ENCODE results near the gene PLEK. TPM values are rescaled to one million over a fixed set of nuclear protein-coding genes. Genes with fewer than 3 reads are reported as not detected.

Gene PLEK, protein sequence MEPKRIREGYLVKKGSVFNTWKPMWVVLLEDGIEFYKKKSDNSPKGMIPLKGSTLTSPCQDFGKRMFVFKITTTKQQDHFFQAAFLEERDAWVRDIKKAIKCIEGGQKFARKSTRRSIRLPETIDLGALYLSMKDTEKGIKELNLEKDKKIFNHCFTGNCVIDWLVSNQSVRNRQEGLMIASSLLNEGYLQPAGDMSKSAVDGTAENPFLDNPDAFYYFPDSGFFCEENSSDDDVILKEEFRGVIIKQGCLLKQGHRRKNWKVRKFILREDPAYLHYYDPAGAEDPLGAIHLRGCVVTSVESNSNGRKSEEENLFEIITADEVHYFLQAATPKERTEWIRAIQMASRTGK
- total RNA-seq, result 0.10 TPM in 1 of 2 replicates, not detected in the other
- long read RNA-seq, result 0 reads

DNA sequence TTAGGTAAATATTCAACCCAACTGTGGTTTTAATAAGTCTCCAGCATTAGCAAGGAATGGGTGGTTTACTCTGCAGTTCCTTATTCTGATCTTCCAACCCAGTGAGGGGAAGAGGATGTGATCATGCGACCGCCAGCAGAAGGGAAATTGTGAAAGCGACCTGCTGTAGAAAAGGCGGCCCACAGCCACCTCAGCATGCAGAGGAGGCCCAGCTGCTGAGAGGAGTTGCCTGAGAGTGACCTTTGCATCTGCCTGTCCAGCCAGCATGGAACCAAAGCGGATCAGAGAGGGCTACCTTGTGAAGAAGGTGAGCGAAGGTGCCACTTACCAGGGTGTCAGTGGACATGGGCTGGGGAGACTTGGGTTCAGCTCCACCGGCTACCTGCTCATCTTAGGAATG, at the start of gene PLEK:
Gene PLEK, plus strand, starts transcription at position 196 of the 400 bp plus-strand sequence. Its CDS starts 70 bp downstream, at position 266.
- Mint-ChIP-seq H3K4me1 (ENCODE audit: low read depth) (no peaks in the 10 kb centered on the region), H3K27me3 (peaks cover 12% of the 10 kb centered on the region), H3K9me3 (ENCODE audit: low read depth) (peaks cover 7% of the 10 kb centered on the region), H3K27ac (no peak within 1 kb of the TSS), H3K36me3 (ENCODE audit: insufficient read depth) (no peaks in the 10 kb centered on the region), H3K4me3 (ENCODE audit: low read depth) (no peak within 1 kb of the TSS)
- TF ChIP-seq, protein P1, sequence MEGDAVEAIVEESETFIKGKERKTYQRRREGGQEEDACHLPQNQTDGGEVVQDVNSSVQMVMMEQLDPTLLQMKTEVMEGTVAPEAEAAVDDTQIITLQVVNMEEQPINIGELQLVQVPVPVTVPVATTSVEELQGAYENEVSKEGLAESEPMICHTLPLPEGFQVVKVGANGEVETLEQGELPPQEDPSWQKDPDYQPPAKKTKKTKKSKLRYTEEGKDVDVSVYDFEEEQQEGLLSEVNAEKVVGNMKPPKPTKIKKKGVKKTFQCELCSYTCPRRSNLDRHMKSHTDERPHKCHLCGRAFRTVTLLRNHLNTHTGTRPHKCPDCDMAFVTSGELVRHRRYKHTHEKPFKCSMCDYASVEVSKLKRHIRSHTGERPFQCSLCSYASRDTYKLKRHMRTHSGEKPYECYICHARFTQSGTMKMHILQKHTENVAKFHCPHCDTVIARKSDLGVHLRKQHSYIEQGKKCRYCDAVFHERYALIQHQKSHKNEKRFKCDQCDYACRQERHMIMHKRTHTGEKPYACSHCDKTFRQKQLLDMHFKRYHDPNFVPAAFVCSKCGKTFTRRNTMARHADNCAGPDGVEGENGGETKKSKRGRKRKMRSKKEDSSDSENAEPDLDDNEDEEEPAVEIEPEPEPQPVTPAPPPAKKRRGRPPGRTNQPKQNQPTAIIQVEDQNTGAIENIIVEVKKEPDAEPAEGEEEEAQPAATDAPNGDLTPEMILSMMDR (IDR thresholded peaks at IDR 0.05; ENCODE audit: unreplicated experiment), result no peak
- DNase-seq (ENCODE audit: low spot score, unreplicated experiment), result no peak

DNA sequence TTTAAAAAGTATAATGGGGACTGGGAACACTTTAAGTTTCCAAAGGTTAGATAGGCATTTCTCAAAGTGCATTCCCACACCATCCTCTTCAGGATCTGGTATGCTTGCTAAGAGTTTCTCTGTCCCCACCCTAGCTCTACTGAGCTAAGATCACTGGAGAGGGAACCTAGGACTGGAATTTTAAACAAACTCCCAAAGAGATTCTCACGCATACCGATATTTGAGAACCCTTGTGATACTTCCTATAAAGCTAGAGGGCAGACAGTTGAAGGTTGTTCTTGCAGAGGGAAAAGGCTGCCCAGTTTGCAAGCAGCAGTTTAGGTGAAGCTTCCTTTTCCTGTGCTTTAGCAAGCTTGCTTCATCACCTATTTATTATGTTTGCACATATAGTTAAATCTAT, 49.0 kb upstream of the PLEK start:
- H3K36me3 Mint-ChIP-seq (ENCODE audit: insufficient read depth), result no peaks in the 10 kb centered on the region
- no peak overlapping the region for H3K4me3 Mint-ChIP-seq (ENCODE audit: low read depth)
- TF ChIP-seq, protein P1 (IDR thresholded peaks at IDR 0.05; ENCODE audit: unreplicated experiment), result no peak
- no peak for DNase-seq (ENCODE audit: low spot score, unreplicated experiment)
- H3K27me3 Mint-ChIP-seq, result peaks cover 64% of the 10 kb centered on the region
- no peak overlapping the region for H3K27ac Mint-ChIP-seq
- H3K9me3 Mint-ChIP-seq (ENCODE audit: low read depth), result no peaks in the 10 kb centered on the region
- H3K4me1 Mint-ChIP-seq (ENCODE audit: low read depth), result peaks cover 4% of the 10 kb centered on the region

DNA sequence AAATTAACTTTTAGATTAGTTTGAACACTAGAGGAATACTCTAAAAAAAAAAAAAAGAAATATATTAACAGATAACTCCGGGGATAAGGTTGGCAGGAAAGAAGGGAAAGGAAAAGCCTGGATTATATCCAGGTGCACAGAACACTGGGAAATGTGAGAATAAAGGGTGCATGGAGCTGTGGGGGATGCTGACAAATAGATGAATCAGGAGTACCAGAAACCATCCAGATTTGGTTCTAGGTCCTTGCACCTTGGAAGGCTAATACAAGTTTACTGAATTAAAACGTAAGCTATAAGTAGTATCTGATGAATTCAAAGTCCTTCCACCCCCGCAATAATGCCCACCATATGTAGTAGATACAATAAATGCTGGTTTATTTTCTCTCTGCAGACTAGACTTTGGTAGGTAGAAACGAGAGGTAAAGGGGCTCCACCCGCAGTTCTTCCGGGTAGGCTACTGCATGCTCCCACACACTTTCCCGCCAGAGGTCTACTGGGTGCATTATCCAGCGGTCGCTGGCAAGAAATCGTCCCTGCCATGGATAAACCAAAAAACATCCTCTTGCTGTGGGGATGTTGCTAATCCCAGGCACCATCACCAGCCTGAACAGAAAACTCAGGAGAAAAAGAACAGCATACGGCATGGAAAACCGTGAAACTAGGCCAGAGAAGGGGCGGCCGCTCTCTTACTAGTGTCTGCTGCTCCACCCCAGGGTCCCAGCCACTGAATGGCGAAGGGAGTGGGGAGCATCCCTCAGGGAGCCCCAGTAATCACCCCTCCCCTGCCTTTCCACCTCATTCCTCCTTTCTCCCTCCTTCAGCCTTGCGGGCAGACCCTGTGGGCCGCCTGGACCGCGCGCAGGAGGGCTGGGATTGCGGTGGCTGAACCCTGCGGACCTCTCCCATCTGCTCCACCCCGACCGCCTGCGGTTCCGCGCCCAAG, 46.8 kb upstream of the PLEK start:
- TF ChIP-seq, protein P1 (IDR thresholded peaks at IDR 0.05; ENCODE audit: unreplicated experiment), result no peak
- peaks cover 4% of the 10 kb centered on the region for H3K4me1 Mint-ChIP-seq (ENCODE audit: low read depth)
- no peaks in the 10 kb centered on the region for H3K36me3 Mint-ChIP-seq (ENCODE audit: insufficient read depth)
- no peaks in the 10 kb centered on the region for H3K9me3 Mint-ChIP-seq (ENCODE audit: low read depth)
- H3K27ac Mint-ChIP-seq, result no peak overlapping the region
- H3K27me3 Mint-ChIP-seq, result peaks cover 78% of the 10 kb centered on the region
- H3K4me3 Mint-ChIP-seq (ENCODE audit: low read depth), result peak overlapping the region; percentile 56
- no peak for DNase-seq (ENCODE audit: low spot score, unreplicated experiment)

DNA sequence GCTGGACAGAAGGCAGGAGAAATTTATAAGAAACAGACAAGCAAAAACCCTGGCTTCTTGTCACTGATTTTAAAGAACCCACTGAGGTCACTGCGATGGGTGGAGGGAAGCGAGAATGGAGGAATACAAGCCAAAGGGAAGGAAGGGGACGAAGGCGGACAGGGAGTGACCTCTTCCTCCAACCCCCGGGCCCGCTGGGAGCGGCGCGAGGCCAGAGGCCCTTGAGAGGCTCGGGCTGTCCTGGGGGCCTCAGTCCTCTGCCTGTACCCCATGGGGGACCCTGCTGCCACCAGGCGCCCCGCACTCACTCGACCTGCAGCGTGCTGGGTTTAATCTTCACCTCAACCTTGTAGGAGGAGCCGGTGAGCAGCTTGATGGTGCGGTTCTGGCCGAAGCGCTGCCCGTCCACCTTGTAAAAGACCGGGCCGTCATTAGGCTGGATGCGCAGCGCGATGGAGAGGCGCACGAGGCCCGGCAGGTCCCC, 46.1 kb upstream of the PLEK start:
- Mint-ChIP-seq H3K27ac (no peak overlapping the region), H3K36me3 (ENCODE audit: insufficient read depth) (no peaks in the 10 kb centered on the region), H3K27me3 (peaks cover 79% of the 10 kb centered on the region), H3K4me1 (ENCODE audit: low read depth) (peaks cover 4% of the 10 kb centered on the region), H3K9me3 (ENCODE audit: low read depth) (no peaks in the 10 kb centered on the region), H3K4me3 (ENCODE audit: low read depth) (peak overlapping the region; percentile 59)
- TF ChIP-seq, protein P1 (IDR thresholded peaks at IDR 0.05; ENCODE audit: unreplicated experiment), result no peak
- DNase-seq (ENCODE audit: low spot score, unreplicated experiment), result no peak

Data from progenitor cell of endocrine pancreas (in vitro differentiated cells).